GM12801 (cell line): ENCODE measurements around the gene WASHC4.

Source experiments
- CTCF ChIP-seq: IDR thresholded peaks from one replicate; pipeline ENCODE4 v1.5.1; 2011; ENCODE audit warnings: control low read depth; ENCODE audit not compliant: insufficient read length; ENCODE audit errors: extremely low read depth

Gene WASHC4

GRCh38 chr12:105156260-105156659 is 48.7 kb downstream of the WASHC4 start:
- no peak for TF ChIP-seq CTCF

DNA sequence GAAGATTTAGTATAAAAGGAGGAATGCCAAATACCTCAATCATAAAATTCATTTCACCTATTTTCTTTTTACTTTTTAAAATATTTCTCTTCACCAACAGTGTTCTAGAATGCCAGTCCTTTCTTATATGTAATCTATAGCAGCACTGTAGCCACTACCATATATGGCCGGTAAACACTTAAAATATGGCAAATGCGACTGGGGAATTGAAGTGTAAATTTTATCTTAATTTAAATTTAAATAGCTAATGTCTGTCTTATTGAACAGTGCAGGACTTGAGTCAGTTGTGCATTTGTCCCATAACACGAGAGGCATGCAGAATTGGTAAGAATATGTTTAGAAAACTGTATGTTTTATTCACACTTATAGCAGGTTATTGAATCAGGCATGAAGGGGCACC is 50.1 kb downstream of the WASHC4 start:
- no peak for TF ChIP-seq CTCF

- TF ChIP-seq CTCF: no peak
Observed at GRCh38 chr12:105158876-105159275, 51.3 kb downstream of the WASHC4 start.

- no peak for TF ChIP-seq CTCF
Observed at GRCh38 chr12:105162174-105162573, 54.6 kb downstream of the WASHC4 start.

GRCh38 chr12:105164068-105164467 is 56.5 kb downstream of the WASHC4 start:
- TF ChIP-seq CTCF: no peak

- no peak for TF ChIP-seq CTCF
Observed at GRCh38 chr12:105166736-105167135, 59.2 kb downstream of the WASHC4 start.

GRCh38 chr12:105167346-105167745 is 59.8 kb downstream of the WASHC4 start:
- TF ChIP-seq CTCF: no peak

DNA sequence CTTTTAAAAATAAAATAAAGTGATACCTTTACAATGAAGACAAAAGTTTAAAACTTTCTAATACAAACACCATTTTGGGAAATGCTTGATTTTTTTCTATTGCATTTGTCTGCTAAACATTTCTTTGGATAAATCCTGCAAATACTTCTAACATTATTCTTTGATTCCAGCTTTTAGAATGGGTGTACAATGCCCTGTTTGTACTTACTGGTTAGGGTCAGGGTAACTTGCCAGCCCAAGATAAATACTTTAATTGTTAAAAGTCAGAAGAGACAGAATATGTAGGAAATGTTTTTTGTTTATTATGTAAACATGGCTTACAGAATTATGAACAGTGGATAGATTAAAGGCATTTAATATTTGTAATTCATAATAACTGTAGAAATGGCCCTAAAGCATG is 60.5 kb downstream of the WASHC4 start:
- TF ChIP-seq CTCF: no peak
